H9 (cell line): ENCODE results near the gene TNRC6C. TPM values are rescaled to one million over a fixed set of nuclear protein-coding genes. Genes with fewer than 3 reads are reported as not detected.

Source experiments
- DNase-seq: peaks from one replicate; pipeline ENCODE4 v3.0.0-alpha.2; 2017
- H2AFZ ChIP-seq: one replicate; pipeline ENCODE4 v1.6.1; 2013; ENCODE audit warnings: mild to moderate bottlenecking, low read length, control low read depth, moderate library complexity
- H2AK5ac ChIP-seq: 2 replicates; pipeline ENCODE4 v1.6.1; 2013; ENCODE audit warnings: low read length, control low read depth, mixed read lengths; ENCODE audit not compliant: insufficient read length
- H2BK120ac ChIP-seq: one replicate; pipeline ENCODE4 v1.6.1; 2013; ENCODE audit warnings: low read depth, mild to moderate bottlenecking, low read length, control low read depth, inconsistent platforms; ENCODE audit not compliant: poor library complexity, severe bottlenecking
- H2BK12ac ChIP-seq: 2 replicates; pipeline ENCODE4 v1.6.1; 2013; ENCODE audit warnings: low read length, control low read depth, mixed read lengths, low read depth; ENCODE audit not compliant: insufficient read length
- H2BK15ac ChIP-seq: 2 replicates; pipeline ENCODE4 v1.6.1; 2013; ENCODE audit warnings: low read depth, low read length, control low read depth
- H2BK20ac ChIP-seq: one replicate; pipeline ENCODE4 v1.6.1; 2013; ENCODE audit warnings: low read depth, mild to moderate bottlenecking, low read length, control low read depth, inconsistent platforms; ENCODE audit not compliant: poor library complexity, severe bottlenecking
- H2BK5ac ChIP-seq: 2 replicates; pipeline ENCODE4 v1.6.1; 2013; ENCODE audit warnings: low read length, control low read depth, mixed read lengths; ENCODE audit not compliant: insufficient read length
- H3K14ac ChIP-seq: 2 replicates; pipeline ENCODE4 v1.6.1; 2013; ENCODE audit warnings: low read length, control low read depth; ENCODE audit not compliant: insufficient read depth
- H3K18ac ChIP-seq: 2 replicates; pipeline ENCODE4 v1.6.1; 2013; ENCODE audit warnings: low read depth, mild to moderate bottlenecking, mixed read lengths, low read length, control low read depth; ENCODE audit not compliant: insufficient read length
- H3K23ac ChIP-seq: 2 replicates; pipeline ENCODE4 v1.6.1; 2013; ENCODE audit warnings: low read length, control low read depth, mixed read lengths, low read depth; ENCODE audit not compliant: insufficient read length
- H3K23me2 ChIP-seq: 2 replicates; pipeline ENCODE4 v1.6.1; 2013; ENCODE audit warnings: low read depth, mild to moderate bottlenecking, mixed read lengths, low read length, control low read depth; ENCODE audit not compliant: insufficient read length, poor library complexity, severe bottlenecking
- H3K27ac ChIP-seq: 2 replicates; pipeline ENCODE4 v1.5.1; 2013; ENCODE audit warnings: low read length, control low read depth, mixed read lengths, low read depth; ENCODE audit not compliant: insufficient read length
- H3K27me3 ChIP-seq: 2 replicates; pipeline ENCODE4 v1.6.1; 2013; ENCODE audit warnings: low read length, control low read depth, inconsistent platforms; ENCODE audit not compliant: insufficient read depth
- H3K4ac ChIP-seq: 2 replicates; pipeline ENCODE4 v1.6.1; 2013; ENCODE audit warnings: low read depth, mild to moderate bottlenecking, control low read depth, inconsistent platforms, low read length, moderate library complexity
- H3K4me1 ChIP-seq: 2 replicates; pipeline ENCODE4 v1.6.1; 2013; ENCODE audit warnings: low read length, control low read depth, inconsistent platforms; ENCODE audit not compliant: insufficient read depth
- H3K4me2 ChIP-seq: 2 replicates; pipeline ENCODE4 v1.6.1; 2013; ENCODE audit warnings: low read length, control low read depth, mixed read lengths; ENCODE audit not compliant: insufficient read length, insufficient read depth
- H3K56ac ChIP-seq: 2 replicates; pipeline ENCODE4 v1.6.1; 2013; ENCODE audit warnings: low read depth, mild to moderate bottlenecking, mixed read lengths, low read length, control low read depth; ENCODE audit not compliant: insufficient read length
- H3K79me1 ChIP-seq: 2 replicates; pipeline ENCODE4 v1.6.1; 2013; ENCODE audit warnings: low read depth, mild to moderate bottlenecking, moderate library complexity, low read length, control low read depth, inconsistent platforms; ENCODE audit not compliant: insufficient read depth, poor library complexity, severe bottlenecking
- H3K79me2 ChIP-seq: 2 replicates; pipeline ENCODE4 v1.6.1; 2013; ENCODE audit warnings: low read length, control low read depth, inconsistent platforms; ENCODE audit not compliant: insufficient read depth
- H3K9ac ChIP-seq: 2 replicates; pipeline ENCODE4 v1.6.1; 2013; ENCODE audit warnings: low read length, control low read depth, mixed read lengths; ENCODE audit not compliant: insufficient read length; ENCODE audit errors: extremely low read depth
- H3K9me3 ChIP-seq: one replicate; pipeline ENCODE4 v1.6.1; 2013; ENCODE audit warnings: low read depth, low read length, inconsistent platforms; ENCODE audit not compliant: control insufficient read depth
- H3T11ph ChIP-seq: one replicate; pipeline ENCODE4 v1.6.1; 2013; ENCODE audit warnings: mild to moderate bottlenecking, low read length, control low read depth, inconsistent platforms
- H4K20me1 ChIP-seq: one replicate; pipeline ENCODE4 v1.6.1; 2013; ENCODE audit not compliant: control insufficient read depth, insufficient read length, insufficient read depth
- H4K5ac ChIP-seq: 2 replicates; pipeline ENCODE4 v1.6.1; 2013; ENCODE audit warnings: low read depth, mild to moderate bottlenecking, mixed read lengths, low read length, control low read depth; ENCODE audit not compliant: insufficient read length
- H4K8ac ChIP-seq: replicated peaks from 2 replicates; pipeline ENCODE4 v1.6.1; 2013; ENCODE audit warnings: low read length, control low read depth, mixed read lengths, low read depth; ENCODE audit not compliant: insufficient read length
- H4K91ac ChIP-seq: 2 replicates; pipeline ENCODE4 v1.6.1; 2013; ENCODE audit warnings: low read depth, mild to moderate bottlenecking, moderate library complexity, mixed read lengths, low read length, control low read depth; ENCODE audit not compliant: insufficient read length
- H3K27ac Mint-ChIP-seq, 3 experiments: 2 replicates in 2 of 3; 3 replicates in 1 of 3; pipeline ENCODE4 v1.8.0; 2020 to 2021; ENCODE audit warnings: mixed read lengths in 3 of 3, mild to moderate bottlenecking in 1 of 3, moderate library complexity in 1 of 3
- H3K27me3 Mint-ChIP-seq: 2 replicates; pipeline ENCODE4 v1.8.0; 2021; ENCODE audit warnings: low read depth, mild to moderate bottlenecking, moderate library complexity, mixed read lengths
- H3K36me3 Mint-ChIP-seq, 3 experiments: 2 replicates in 2 of 3; 3 replicates in 1 of 3; pipeline ENCODE4 v1.8.0; 2020 to 2021; ENCODE audit warnings: low read depth in 3 of 3, mixed read lengths in 3 of 3; ENCODE audit not compliant: insufficient read depth in 1 of 3
- H3K4me1 Mint-ChIP-seq, 2 experiments: 2 replicates each; pipeline ENCODE4 v1.8.0; 2020; ENCODE audit warnings: mixed read lengths in 2 of 2
- H3K4me3 Mint-ChIP-seq, 2 experiments: 2 replicates in 1 of 2; 3 replicates in 1 of 2; pipeline ENCODE4 v1.8.0; 2020 to 2021; ENCODE audit warnings: mild to moderate bottlenecking in 2 of 2, mixed read lengths in 2 of 2, moderate library complexity in 1 of 2
- H3K9me3 Mint-ChIP-seq, 2 experiments: 2 replicates in 1 of 2; 3 replicates in 1 of 2; pipeline ENCODE4 v1.8.0; 2020; ENCODE audit warnings: mild to moderate bottlenecking in 2 of 2, mixed read lengths in 2 of 2, moderate library complexity in 1 of 2
- WGBS: extraction: QIAGEN DNeasy Blood & Tissue Kit; methylation state at CpG from one replicate; pipeline ENCODE4 v1.1.7; 2013; ENCODE audit warnings: missing lambda C conversion rate, low lambda C conversion rate, mixed read lengths; ENCODE audit not compliant: insufficient read length; ENCODE audit errors: extremely low coverage; 5-methylcytosine and 5-hydroxymethylcytosine counted together
- total RNA-seq: library from RNA; stranded (reverse); gene quantifications from 2 replicates; pipeline ENCODE4 v1.2.1, GENCODE V29; 2021
- TF ChIP-seq, protein P1 (sequence below): fragments of 200-600 bp; sonication (generic); conservative IDR thresholded peaks from 3 replicates; pipeline ENCODE4 v1.8.0; 2021; ENCODE audit warnings: antibody characterized with exemption, mild to moderate bottlenecking

The TNRC6C gene
- total RNA-seq, 1 experiment from 2014 or later, result 24.7 TPM

DNA sequence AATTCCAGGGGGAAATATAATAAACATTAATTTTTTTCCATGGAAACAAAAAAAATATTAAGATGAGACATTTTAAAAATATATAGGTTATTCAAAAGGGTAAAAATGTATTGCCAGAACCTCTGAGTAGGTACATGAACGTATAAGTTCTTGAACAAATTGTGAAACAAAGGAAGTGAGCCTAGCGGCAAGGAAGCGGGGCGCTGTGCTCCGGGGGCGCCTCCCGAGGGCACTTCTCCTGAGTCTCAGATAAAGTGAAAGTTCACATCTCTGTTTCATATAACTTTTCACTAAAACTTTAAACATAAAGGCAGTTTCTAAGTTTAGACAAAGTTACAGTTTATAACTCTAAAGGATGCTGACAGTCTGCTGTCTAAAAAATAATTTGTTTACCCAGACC is 52.3 kb downstream of the TNRC6C start:
- Mint-ChIP-seq H3K27me3 (no peaks in the 10 kb centered on the region), H3K9me3 (no peaks in the 10 kb centered on the region), H3K27ac (no peak overlapping the region), H3K4me3 (no peak overlapping the region), H3K36me3 (peaks cover 0 to 6% (median 4%) of the 10 kb centered on the region in 3 experiments; a peak in 5 of 7 replicates), H3K4me1 (peaks cover 0 to 8% of the 10 kb centered on the region in 2 experiments; a peak in 2 of 4 replicates)
- Histone ChIP-seq H3K27ac (no peak overlapping the region), H3K4ac (no peak overlapping the region), H4K91ac (no peak overlapping the region), H2BK20ac (no peak overlapping the region), H3K4me2 (no peak overlapping the region), H3K14ac (no peak overlapping the region), H3K9me3 (no peaks in the 10 kb centered on the region), H3K9ac (no peak overlapping the region), H3K27me3 (no peaks in the 10 kb centered on the region), H2BK12ac (no peak overlapping the region), H2AFZ (no peak overlapping the region), H2BK5ac (no peak overlapping the region), H4K20me1 (no peaks in the 10 kb centered on the region), H2BK15ac (no peak overlapping the region), H3K18ac (no peak overlapping the region), H3K23me2 (no peaks in the 10 kb centered on the region), H2AK5ac (no peak overlapping the region), H3K79me2 (no peaks in the 10 kb centered on the region), H3K79me1 (no peaks in the 10 kb centered on the region), H2BK120ac (no peak overlapping the region), H3T11ph (no peak overlapping the region), H3K23ac (no peak overlapping the region), H4K8ac (no peak overlapping the region), H3K4me1 (no peaks in the 10 kb centered on the region), H4K5ac (no peak overlapping the region), H3K56ac (no peak overlapping the region)
- no CpG with 5 or more reads among the region's 7 CpGs for WGBS
- TF ChIP-seq, protein P1, sequence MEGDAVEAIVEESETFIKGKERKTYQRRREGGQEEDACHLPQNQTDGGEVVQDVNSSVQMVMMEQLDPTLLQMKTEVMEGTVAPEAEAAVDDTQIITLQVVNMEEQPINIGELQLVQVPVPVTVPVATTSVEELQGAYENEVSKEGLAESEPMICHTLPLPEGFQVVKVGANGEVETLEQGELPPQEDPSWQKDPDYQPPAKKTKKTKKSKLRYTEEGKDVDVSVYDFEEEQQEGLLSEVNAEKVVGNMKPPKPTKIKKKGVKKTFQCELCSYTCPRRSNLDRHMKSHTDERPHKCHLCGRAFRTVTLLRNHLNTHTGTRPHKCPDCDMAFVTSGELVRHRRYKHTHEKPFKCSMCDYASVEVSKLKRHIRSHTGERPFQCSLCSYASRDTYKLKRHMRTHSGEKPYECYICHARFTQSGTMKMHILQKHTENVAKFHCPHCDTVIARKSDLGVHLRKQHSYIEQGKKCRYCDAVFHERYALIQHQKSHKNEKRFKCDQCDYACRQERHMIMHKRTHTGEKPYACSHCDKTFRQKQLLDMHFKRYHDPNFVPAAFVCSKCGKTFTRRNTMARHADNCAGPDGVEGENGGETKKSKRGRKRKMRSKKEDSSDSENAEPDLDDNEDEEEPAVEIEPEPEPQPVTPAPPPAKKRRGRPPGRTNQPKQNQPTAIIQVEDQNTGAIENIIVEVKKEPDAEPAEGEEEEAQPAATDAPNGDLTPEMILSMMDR, result no peak
- DNase-seq, result no peak
